ENCODE results near the gene XYLB.

Gene XYLB

GRCh38 chr3:38365469-38366062 is 19.0 kb downstream of the XYLB start:
- no peak for FAIRE-seq

GRCh38 chr3:38366082-38366481 is 19.5 kb downstream of the XYLB start:
- no peak for FAIRE-seq

- FAIRE-seq: no peak
These were observed 21.2 kb downstream of the XYLB start for GRCh38 chr3:38367779-38368178.

GRCh38 chr3:38368238-38368637 is 21.7 kb downstream of the XYLB start:
- no peak for FAIRE-seq

- no peak for FAIRE-seq
These were observed 22.6 kb downstream of the XYLB start for GRCh38 chr3:38369186-38369585.

GRCh38 chr3:38370149-38370548 is 23.6 kb downstream of the XYLB start:
- no peak for FAIRE-seq

- no peak for FAIRE-seq
These were observed 24.3 kb downstream of the XYLB start for GRCh38 chr3:38370861-38371260.

GRCh38 chr3:38371541-38372213 is 25.1 kb downstream of the XYLB start:
- FAIRE-seq: no peak

GRCh38 chr3:38372214-38372601 is 25.6 kb downstream of the XYLB start:
- no peak for FAIRE-seq

GRCh38 chr3:38374221-38374620 is 27.6 kb downstream of the XYLB start:
- FAIRE-seq: no peak

GRCh38 chr3:38375072-38375471 is 28.5 kb downstream of the XYLB start:
- FAIRE-seq: no peak

GRCh38 chr3:38375488-38376097 is 29.0 kb downstream of the XYLB start:
- no peak for FAIRE-seq

GRCh38 chr3:38376098-38376816 is 29.7 kb downstream of the XYLB start:
- FAIRE-seq: no peak

GRCh38 chr3:38379201-38379770 is 32.7 kb downstream of the XYLB start:
- no peak for FAIRE-seq

- FAIRE-seq: no peak
These were observed 36.0 kb downstream of the XYLB start for GRCh38 chr3:38382506-38383080.

GRCh38 chr3:38383156-38383875 is 36.7 kb downstream of the XYLB start:
- FAIRE-seq: no peak

- FAIRE-seq: no peak
These were observed 40.6 kb downstream of the XYLB start for GRCh38 chr3:38386992-38387750.

GRCh38 chr3:38387862-38388261 is 41.3 kb downstream of the XYLB start:
- FAIRE-seq: no peak

GRCh38 chr3:38392604-38393163 is 46.1 kb downstream of the XYLB start:
- FAIRE-seq: no peak

GRCh38 chr3:38396239-38396638 is 49.7 kb downstream of the XYLB start:
- no peak for FAIRE-seq

- no peak for FAIRE-seq
These were observed 50.3 kb downstream of the XYLB start for GRCh38 chr3:38396861-38397260.

Measured in islet of Langerhans (tissue), 1 donor.